ENCODE data around the gene SMTNL2. TPM values are rescaled to one million over a fixed set of nuclear protein-coding genes. Genes with fewer than 3 reads are reported as not detected.

The SMTNL2 gene
- total RNA-seq, 1 experiment from 2014 or later: 2.7 TPM

DNA sequence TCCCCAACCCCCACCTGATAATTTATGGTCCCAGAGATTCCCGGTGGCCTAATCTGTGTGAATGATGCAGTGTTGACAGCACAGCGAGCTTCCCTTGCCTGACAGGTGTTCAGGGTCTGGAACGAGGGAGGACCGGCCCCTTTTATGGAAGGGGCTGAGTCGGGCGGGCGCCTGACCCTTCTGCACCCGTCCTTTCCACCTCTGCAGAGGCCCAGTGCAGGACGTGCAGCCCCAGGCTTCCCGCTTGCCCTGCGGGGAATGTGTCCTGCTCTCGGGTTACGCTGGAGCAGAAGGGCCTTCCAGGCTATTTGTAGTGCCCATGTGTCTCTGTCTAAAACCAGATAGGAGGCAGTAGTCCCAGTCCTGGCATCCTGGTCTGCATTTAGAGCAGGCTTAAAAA lies 16.2 kb downstream of the SMTNL2 start (continued):
- TF ChIP-seq, protein P1, sequence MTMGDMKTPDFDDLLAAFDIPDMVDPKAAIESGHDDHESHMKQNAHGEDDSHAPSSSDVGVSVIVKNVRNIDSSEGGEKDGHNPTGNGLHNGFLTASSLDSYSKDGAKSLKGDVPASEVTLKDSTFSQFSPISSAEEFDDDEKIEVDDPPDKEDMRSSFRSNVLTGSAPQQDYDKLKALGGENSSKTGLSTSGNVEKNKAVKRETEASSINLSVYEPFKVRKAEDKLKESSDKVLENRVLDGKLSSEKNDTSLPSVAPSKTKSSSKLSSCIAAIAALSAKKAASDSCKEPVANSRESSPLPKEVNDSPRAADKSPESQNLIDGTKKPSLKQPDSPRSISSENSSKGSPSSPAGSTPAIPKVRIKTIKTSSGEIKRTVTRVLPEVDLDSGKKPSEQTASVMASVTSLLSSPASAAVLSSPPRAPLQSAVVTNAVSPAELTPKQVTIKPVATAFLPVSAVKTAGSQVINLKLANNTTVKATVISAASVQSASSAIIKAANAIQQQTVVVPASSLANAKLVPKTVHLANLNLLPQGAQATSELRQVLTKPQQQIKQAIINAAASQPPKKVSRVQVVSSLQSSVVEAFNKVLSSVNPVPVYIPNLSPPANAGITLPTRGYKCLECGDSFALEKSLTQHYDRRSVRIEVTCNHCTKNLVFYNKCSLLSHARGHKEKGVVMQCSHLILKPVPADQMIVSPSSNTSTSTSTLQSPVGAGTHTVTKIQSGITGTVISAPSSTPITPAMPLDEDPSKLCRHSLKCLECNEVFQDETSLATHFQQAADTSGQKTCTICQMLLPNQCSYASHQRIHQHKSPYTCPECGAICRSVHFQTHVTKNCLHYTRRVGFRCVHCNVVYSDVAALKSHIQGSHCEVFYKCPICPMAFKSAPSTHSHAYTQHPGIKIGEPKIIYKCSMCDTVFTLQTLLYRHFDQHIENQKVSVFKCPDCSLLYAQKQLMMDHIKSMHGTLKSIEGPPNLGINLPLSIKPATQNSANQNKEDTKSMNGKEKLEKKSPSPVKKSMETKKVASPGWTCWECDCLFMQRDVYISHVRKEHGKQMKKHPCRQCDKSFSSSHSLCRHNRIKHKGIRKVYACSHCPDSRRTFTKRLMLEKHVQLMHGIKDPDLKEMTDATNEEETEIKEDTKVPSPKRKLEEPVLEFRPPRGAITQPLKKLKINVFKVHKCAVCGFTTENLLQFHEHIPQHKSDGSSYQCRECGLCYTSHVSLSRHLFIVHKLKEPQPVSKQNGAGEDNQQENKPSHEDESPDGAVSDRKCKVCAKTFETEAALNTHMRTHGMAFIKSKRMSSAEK (CRISPR knock-in tag; IDR thresholded peaks at IDR 0.05; ENCODE audit: borderline replicate concordance): no peak
- no peak for TF ChIP-seq ATF6 (CRISPR knock-in tag; IDR thresholded peaks at IDR 0.05)

DNA sequence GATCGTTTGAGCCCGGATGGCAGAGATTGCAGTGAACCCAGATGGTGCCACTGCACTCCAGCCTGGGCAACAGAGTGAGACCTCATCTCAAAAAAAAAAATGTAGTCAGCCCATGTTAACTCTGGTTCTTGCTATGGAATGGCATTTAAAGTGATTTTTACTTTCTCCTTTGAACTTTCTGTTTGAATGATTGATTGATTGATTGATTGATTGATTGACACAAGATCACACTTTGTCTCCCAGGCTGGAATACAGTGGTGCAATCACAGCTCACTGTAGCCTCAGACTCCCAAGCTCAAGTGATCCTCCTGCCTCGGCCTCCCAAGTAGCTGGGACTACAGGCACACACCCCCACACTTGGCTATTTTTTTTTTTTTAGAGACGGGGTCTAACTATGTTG lies 17.0 kb downstream of the SMTNL2 start:
- TF ChIP-seq ZNF416 (CRISPR knock-in tag; IDR thresholded peaks at IDR 0.05): no peak
- no peak for TF ChIP-seq ZNF232 (CRISPR knock-in tag; IDR thresholded peaks at IDR 0.05)
- no peak for TF ChIP-seq SMAD4 (CRISPR knock-in tag; IDR thresholded peaks at IDR 0.05)
- TF ChIP-seq GTF2I (CRISPR knock-in tag; conservative IDR thresholded peaks at IDR 0.05): no peak
- no peak for TF ChIP-seq FOXP4 (CRISPR knock-in tag; IDR thresholded peaks at IDR 0.05)
- no peak for TF ChIP-seq FOXP1 (CRISPR knock-in tag; IDR thresholded peaks at IDR 0.05; ENCODE audit: borderline replicate concordance)
- no peak for TF ChIP-seq TEAD4 (CRISPR knock-in tag; IDR thresholded peaks at IDR 0.05)
- no peak for TF ChIP-seq TEAD1 (CRISPR knock-in tag; IDR thresholded peaks at IDR 0.05)
- no peak for TF ChIP-seq ARID4B (CRISPR knock-in tag; IDR thresholded peaks at IDR 0.05; ENCODE audit: borderline replicate concordance)
- DNase-seq (ENCODE audit: low spot score) (no peak), ATAC-seq (no peak)
- ChIA-PET CTCF (interaction anchor here (2.2 kb wide), 1 partner anchor 35 kb away, joined by 9 read pairs; no protein-coding TSS in a partner anchor), POLR2A (no interaction called here)
- H3K27me3 Mint-ChIP-seq (ENCODE audit: low read depth): no peaks in the 10 kb centered on the region
- H3K27ac Mint-ChIP-seq: no peak overlapping the region
- H3K9me3 Mint-ChIP-seq: no peaks in the 10 kb centered on the region
- peaks cover 27% of the 10 kb centered on the region for H3K4me1 Mint-ChIP-seq
- H3K36me3 Mint-ChIP-seq: no peaks in the 10 kb centered on the region
- no peak overlapping the region for H3K4me3 Mint-ChIP-seq

DNA sequence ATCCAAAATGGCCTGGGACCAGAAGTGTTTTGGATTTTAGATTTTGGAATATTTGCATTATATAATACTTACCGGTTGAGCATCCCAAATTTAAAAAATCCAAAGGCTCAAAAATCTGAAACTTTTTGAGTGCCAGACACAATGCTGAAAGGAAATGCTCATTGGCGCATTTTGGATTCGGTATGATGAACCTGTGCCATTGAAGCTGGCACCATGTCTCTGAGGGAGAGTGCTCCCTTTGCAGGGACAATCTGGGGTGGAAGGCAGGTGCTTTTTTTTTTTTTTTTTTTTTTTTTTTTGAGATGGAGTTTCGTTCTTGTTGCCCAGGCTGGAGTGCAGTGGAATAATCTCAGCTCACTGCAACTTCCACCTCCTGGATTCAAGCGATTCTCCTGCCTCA lies 17.7 kb downstream of the SMTNL2 start:
- DNase-seq (ENCODE audit: low spot score) (no peak), ATAC-seq (no peak)
- POLR2A ChIA-PET: no interaction called here
- no peak overlapping the region for H3K4me3 Mint-ChIP-seq
- H3K36me3 Mint-ChIP-seq: no peaks in the 10 kb centered on the region
- H3K27me3 Mint-ChIP-seq (ENCODE audit: low read depth): no peaks in the 10 kb centered on the region
- no peak overlapping the region for H3K27ac Mint-ChIP-seq
- peaks cover 27% of the 10 kb centered on the region for H3K4me1 Mint-ChIP-seq
- no peaks in the 10 kb centered on the region for H3K9me3 Mint-ChIP-seq
- CTCF ChIA-PET: interaction anchor here (0.7 to 2.2 kb wide), 2 partner anchors 35 to 99 kb away, joined by 5 to 9 read pairs; no protein-coding TSS in a partner anchor
- TF ChIP-seq ZNF317 (CRISPR knock-in tag; IDR thresholded peaks at IDR 0.05; ENCODE audit: borderline replicate concordance, low read depth): no peak
- no peak for TF ChIP-seq STAT6 (CRISPR knock-in tag; conservative IDR thresholded peaks at IDR 0.05; ENCODE audit: low read depth)
- no peak for TF ChIP-seq MXD4 (CRISPR knock-in tag; IDR thresholded peaks at IDR 0.05; ENCODE audit: borderline replicate concordance)
- TF ChIP-seq SOX15 (CRISPR knock-in tag; IDR thresholded peaks at IDR 0.05): no peak
- no peak for TF ChIP-seq SMAD3 (CRISPR knock-in tag; IDR thresholded peaks at IDR 0.05; ENCODE audit: borderline replicate concordance)
- TF ChIP-seq, protein P2, sequence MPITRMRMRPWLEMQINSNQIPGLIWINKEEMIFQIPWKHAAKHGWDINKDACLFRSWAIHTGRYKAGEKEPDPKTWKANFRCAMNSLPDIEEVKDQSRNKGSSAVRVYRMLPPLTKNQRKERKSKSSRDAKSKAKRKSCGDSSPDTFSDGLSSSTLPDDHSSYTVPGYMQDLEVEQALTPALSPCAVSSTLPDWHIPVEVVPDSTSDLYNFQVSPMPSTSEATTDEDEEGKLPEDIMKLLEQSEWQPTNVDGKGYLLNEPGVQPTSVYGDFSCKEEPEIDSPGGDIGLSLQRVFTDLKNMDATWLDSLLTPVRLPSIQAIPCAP (CRISPR knock-in tag; IDR thresholded peaks at IDR 0.05): no peak

Data from WTC11 (cell line).